ENCODE data around the gene PTPRG. TPM values are rescaled to one million over a fixed set of nuclear protein-coding genes. Genes with fewer than 3 reads are reported as not detected.

Gene PTPRG
- total RNA-seq, 4 donors from 2014 or later = 21.1 to 54.2 (median 30.6) TPM

DNA sequence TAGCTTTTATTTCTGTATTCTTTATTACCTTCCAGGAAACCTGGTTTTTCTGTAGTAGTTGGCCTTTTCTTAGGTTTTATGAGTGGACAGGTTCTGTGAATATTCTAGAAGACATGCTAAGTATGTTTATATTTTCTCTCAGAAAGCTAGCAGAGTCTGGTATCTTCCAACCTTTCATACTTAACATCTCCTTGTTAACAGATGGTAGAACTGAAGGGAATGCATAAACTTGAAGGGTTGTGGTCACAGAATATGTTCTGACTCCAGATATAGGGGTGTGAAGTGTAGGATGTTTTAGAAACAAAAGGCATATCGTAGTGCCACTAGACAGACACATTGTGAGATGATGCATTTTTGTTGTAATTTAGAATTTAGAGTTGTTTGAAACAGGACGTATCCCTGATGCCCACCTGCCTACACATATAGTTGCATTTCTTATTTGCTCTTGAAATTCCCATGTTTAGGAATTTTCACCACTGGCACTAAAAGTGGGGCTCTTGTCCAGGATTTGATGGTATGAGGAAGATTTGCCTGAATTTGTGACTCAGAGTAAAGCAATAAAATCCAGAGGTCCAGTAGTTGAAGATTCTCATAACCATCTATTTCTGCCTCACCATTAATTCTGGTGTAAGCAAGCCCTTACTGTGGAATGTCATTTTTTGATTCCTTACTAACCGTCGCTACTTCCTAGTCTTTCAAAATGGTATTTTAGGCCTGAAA, 537.4 kb downstream of the PTPRG start:
- DNase-seq (no peak), ATAC-seq (no peak)
- Histone ChIP-seq H3K4me1 (peaks cover 53 to 83% of the 10 kb centered on the region in 2 donors), H3K27me3 (no peaks in the 10 kb centered on the region), H3K36me3 (no peaks in the 10 kb centered on the region), H3K4me3 (no peak overlapping the region), H3K27ac (peak overlapping the region; percentile 87 to 95 (median 90)), H3K9me3 (no peaks in the 10 kb centered on the region)
- intact Hi-C loops (cut with DNase I; ENCODE audit: low total_unique reads) = loop anchor here (5.0 kb wide), 1 partner anchor 537 kb away; the partner anchor contains the start of gene PTPRG
- in situ Hi-C loops (cut with MboI; ENCODE audit: low sequenced_read_pairs in 4 of 4) = loop anchor here in 1 of 4 donors (10.0 kb wide), 1 partner anchor 66 kb away; no protein-coding TSS in a partner anchor
- TF ChIP-seq, protein P1, sequence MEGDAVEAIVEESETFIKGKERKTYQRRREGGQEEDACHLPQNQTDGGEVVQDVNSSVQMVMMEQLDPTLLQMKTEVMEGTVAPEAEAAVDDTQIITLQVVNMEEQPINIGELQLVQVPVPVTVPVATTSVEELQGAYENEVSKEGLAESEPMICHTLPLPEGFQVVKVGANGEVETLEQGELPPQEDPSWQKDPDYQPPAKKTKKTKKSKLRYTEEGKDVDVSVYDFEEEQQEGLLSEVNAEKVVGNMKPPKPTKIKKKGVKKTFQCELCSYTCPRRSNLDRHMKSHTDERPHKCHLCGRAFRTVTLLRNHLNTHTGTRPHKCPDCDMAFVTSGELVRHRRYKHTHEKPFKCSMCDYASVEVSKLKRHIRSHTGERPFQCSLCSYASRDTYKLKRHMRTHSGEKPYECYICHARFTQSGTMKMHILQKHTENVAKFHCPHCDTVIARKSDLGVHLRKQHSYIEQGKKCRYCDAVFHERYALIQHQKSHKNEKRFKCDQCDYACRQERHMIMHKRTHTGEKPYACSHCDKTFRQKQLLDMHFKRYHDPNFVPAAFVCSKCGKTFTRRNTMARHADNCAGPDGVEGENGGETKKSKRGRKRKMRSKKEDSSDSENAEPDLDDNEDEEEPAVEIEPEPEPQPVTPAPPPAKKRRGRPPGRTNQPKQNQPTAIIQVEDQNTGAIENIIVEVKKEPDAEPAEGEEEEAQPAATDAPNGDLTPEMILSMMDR (IDR thresholded peaks at IDR 0.05 in 4 of 5, conservative IDR thresholded peaks at IDR 0.05 in 1 of 5) = no peak
- no peak for TF ChIP-seq POLR2A (IDR thresholded peaks at IDR 0.05)

GRCh38 chr3:62100282-62100989, 539.1 kb downstream of the PTPRG start:
- TF ChIP-seq, protein P1 (IDR thresholded peaks at IDR 0.05 in 4 of 5, conservative IDR thresholded peaks at IDR 0.05 in 1 of 5) = no peak
- TF ChIP-seq POLR2A (IDR thresholded peaks at IDR 0.05) = no peak
- Histone ChIP-seq H3K4me1 (peaks cover 47 to 80% of the 10 kb centered on the region in 2 donors), H3K36me3 (no peaks in the 10 kb centered on the region), H3K27me3 (no peaks in the 10 kb centered on the region), H3K9me3 (no peaks in the 10 kb centered on the region), H3K4me3 (no peak overlapping the region), H3K27ac (peak overlapping the region; percentile 65 to 95 (median 89))
- intact Hi-C loops (cut with DNase I; ENCODE audit: low total_unique reads) = no loop called here
- no peak for DNase-seq
- in situ Hi-C loops (cut with MboI; ENCODE audit: low sequenced_read_pairs in 4 of 4) = no loop called here
- no peak for ATAC-seq

DNA sequence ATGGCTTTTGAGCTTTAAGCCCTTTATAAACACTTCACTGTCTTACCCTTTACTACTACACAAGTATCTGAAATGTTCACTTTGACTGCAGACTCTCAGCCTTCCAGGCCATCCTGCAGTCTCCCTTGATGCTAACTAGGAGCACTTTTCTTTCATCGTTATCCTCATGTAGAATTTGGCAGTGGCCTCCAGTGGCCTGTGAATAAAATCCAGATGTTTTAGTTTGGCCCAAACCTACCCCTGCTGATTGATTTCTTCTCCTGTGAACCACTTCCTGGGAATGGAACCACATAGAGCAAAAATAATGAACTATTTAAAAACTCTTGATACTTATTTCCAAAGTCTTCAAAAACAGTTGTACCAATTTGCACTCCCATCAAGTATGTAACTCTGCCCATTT, 540.1 kb downstream of the PTPRG start:
- Histone ChIP-seq H3K36me3 (no peaks in the 10 kb centered on the region), H3K27ac (peak overlapping the region; percentile 49 to 95 (median 76)), H3K4me3 (no peak overlapping the region), H3K9me3 (no peaks in the 10 kb centered on the region), H3K4me1 (peaks cover 38 to 76% of the 10 kb centered on the region in 2 donors), H3K27me3 (no peaks in the 10 kb centered on the region)
- TF ChIP-seq POLR2A (IDR thresholded peaks at IDR 0.05) = no peak
- TF ChIP-seq, protein P1 (IDR thresholded peaks at IDR 0.05 in 4 of 5, conservative IDR thresholded peaks at IDR 0.05 in 1 of 5) = no peak
- no peak for ATAC-seq
- in situ Hi-C loops (cut with MboI; ENCODE audit: low sequenced_read_pairs in 4 of 4) = no loop called here
- intact Hi-C loops (cut with DNase I; ENCODE audit: low total_unique reads) = no loop called here
- DNase-seq = peak in 1 of 2 donors; percentile 27

DNA sequence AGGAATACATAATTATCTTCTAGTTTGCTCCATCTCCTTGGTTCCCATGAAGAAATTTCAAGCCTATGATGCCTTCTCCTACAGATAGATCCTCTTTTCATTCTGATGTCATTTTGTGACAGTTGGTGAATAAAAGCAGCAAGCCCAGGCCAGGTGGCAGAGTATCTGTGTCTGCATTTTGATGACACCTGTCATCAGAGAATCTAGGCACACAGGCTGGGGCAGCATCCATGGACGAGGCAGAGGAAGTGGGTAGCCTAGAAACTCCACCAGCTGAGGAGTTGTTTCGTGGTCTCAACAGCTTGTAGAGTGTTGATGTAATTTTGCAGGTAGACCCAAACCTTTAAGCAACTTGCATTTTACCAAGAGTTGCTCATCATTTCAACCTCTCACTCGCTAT, 542.2 kb downstream of the PTPRG start:
- Histone ChIP-seq H3K4me1 (peaks cover 20 to 68% of the 10 kb centered on the region in 2 donors), H3K36me3 (no peaks in the 10 kb centered on the region), H3K27ac (peak overlapping the region; percentile 39 to 95 (median 68)), H3K9me3 (no peaks in the 10 kb centered on the region), H3K4me3 (no peak overlapping the region), H3K27me3 (no peaks in the 10 kb centered on the region)
- peak in 1 of 2 donors; percentile 37 for DNase-seq
- in situ Hi-C loops (cut with MboI; ENCODE audit: low sequenced_read_pairs in 4 of 4) (no loop called here), intact Hi-C loops (cut with DNase I; ENCODE audit: low total_unique reads) (no loop called here)
- ATAC-seq = peak in 1 of 2 donors; percentile 69
- no peak for TF ChIP-seq POLR2A (IDR thresholded peaks at IDR 0.05)
- TF ChIP-seq, protein P1 (IDR thresholded peaks at IDR 0.05 in 4 of 5, conservative IDR thresholded peaks at IDR 0.05 in 1 of 5) = no peak
